ENCODE measurements around the gene NAGS. TPM values are rescaled to one million over a fixed set of nuclear protein-coding genes. Genes with fewer than 3 reads are reported as not detected.
A peak's percentile ranks its signal among the peaks of the same experiment; 100 is the strongest.

The NAGS gene
- total and polyA plus RNA-seq, 8 donors = 2.4 to 7.0 (median 3.7) TPM

- intact Hi-C loops (cut with DNase I) = no loop called here
- H3K4me1 ChIP-seq = peaks cover 0 to 12% of the 10 kb centered on the region in 2 donors
- H3K27ac ChIP-seq = no peak overlapping the region
- ATAC-seq (no peak), DNase-seq (no peak)
- H3K9me3 ChIP-seq = no peaks in the 10 kb centered on the region
- no peak for TF ChIP-seq CTCF (IDR thresholded peaks at IDR 0.05)
- no peaks in the 10 kb centered on the region for H3K36me3 ChIP-seq
- peaks cover 21 to 76% of the 10 kb centered on the region in 2 donors for H3K27me3 ChIP-seq
- H3K4me3 ChIP-seq = no peak overlapping the region
These were observed 24.8 kb upstream of the NAGS start for GRCh38 chr17:43979671-43980070.

- ATAC-seq (no peak), DNase-seq (no peak)
- intact Hi-C loops (cut with DNase I) = no loop called here
- H3K4me3 ChIP-seq = no peak overlapping the region
- TF ChIP-seq CTCF (IDR thresholded peaks at IDR 0.05) = no peak
- peaks cover 0 to 12% of the 10 kb centered on the region in 2 donors for H3K4me1 ChIP-seq
- no peak overlapping the region for H3K27ac ChIP-seq
- no peaks in the 10 kb centered on the region for H3K36me3 ChIP-seq
- H3K27me3 ChIP-seq = peaks cover 27 to 90% of the 10 kb centered on the region in 2 donors
- no peaks in the 10 kb centered on the region for H3K9me3 ChIP-seq
These were observed 22.3 kb upstream of the NAGS start for GRCh38 chr17:43982171-43982570.

DNA sequence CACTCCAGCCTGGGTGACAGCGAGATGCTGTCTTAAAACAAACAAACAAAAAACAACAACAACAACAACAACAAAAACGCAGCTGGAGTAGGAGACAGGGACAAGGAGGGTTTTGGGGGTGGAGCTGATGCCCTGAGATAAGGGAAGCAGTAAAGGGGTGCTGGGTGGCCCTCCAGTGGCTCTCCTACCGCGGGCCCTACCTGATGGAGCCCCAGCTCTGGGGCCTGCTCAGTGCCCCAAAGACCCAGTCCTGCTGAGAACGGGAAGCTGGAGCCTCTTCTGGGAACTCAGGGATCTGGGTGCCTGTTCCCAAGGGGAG is 21.3 kb upstream of the NAGS start:
- no peak for TF ChIP-seq CTCF (IDR thresholded peaks at IDR 0.05)
- intact Hi-C loops (cut with DNase I) = no loop called here
- Histone ChIP-seq H3K27ac (no peak overlapping the region), H3K9me3 (no peaks in the 10 kb centered on the region), H3K27me3 (peaks cover 27 to 92% of the 10 kb centered on the region in 2 donors), H3K36me3 (no peaks in the 10 kb centered on the region), H3K4me1 (peaks cover 0 to 12% of the 10 kb centered on the region in 2 donors), H3K4me3 (peak overlapping the region in 1 of 2 donors; percentile 39)
- no peak for ATAC-seq
- DNase-seq = no peak

GRCh38 chr17:43983515-43984411 is 20.7 kb upstream of the NAGS start:
- H3K36me3 ChIP-seq = no peaks in the 10 kb centered on the region
- H3K27me3 ChIP-seq = peaks cover 27 to 92% of the 10 kb centered on the region in 2 donors
- peaks cover 0 to 12% of the 10 kb centered on the region in 2 donors for H3K4me1 ChIP-seq
- DNase-seq (peak in 2 of 4 donors; percentile 68 to 83), ATAC-seq (peak; percentile 91)
- peak in 1 of 2 donors; percentile 22 for TF ChIP-seq CTCF (IDR thresholded peaks at IDR 0.05)
- H3K9me3 ChIP-seq = no peaks in the 10 kb centered on the region
- intact Hi-C loops (cut with DNase I) = no loop called here
- no peak overlapping the region for H3K27ac ChIP-seq
- H3K4me3 ChIP-seq = peak overlapping the region; percentile 33 to 39

DNA sequence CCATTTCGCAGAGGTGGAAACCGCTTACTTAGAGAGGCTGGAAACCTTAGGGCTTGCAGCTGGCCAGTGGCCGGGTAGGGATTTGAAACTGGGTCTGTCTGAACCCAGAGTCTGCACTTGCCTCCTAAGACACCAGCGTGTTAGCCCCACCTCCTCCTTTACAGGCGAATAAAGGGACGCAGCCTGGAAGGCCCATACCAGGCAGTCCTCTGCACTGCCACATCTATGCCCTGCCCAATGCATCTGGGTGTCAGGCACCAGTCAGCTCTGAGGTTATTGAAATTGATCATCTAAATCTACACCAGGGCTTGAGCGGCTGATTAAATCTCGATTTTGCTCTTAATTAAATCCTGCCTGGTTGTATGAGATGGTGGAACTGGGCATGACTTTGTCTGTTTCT is 19.9 kb upstream of the NAGS start:
- Histone ChIP-seq H3K4me1 (peaks cover 0 to 12% of the 10 kb centered on the region in 2 donors), H3K27ac (no peak overlapping the region), H3K36me3 (no peaks in the 10 kb centered on the region), H3K4me3 (peak overlapping the region; percentile 33 to 39), H3K9me3 (no peaks in the 10 kb centered on the region), H3K27me3 (peaks cover 27 to 90% of the 10 kb centered on the region in 2 donors)
- intact Hi-C loops (cut with DNase I) = no loop called here
- DNase-seq (no peak), ATAC-seq (peak; percentile 59)
- TF ChIP-seq CTCF (IDR thresholded peaks at IDR 0.05) = no peak
